Thyroid gland (tissue), 4 donors: ENCODE data around the gene P2RX2. TPM values are rescaled to one million over a fixed set of nuclear protein-coding genes. Genes with fewer than 3 reads are reported as not detected.

ENCODE experiments used
- DNase-seq, 2 donors: peaks; one replicate each; pipeline ENCODE4 v3.0.0-alpha.2; 2019
- H3K27ac ChIP-seq, 3 donors: fragments of 200-600 bp; sonication (generic); 1 replicate in 2 of 3; 2 replicates in 1 of 3; pipeline ENCODE4 v1.5.1; 2016 to 2019; ENCODE audit warnings: mild to moderate bottlenecking in 1 of 3, moderate library complexity in 1 of 3
- H3K27me3 ChIP-seq: fragments of 200-600 bp; sonication (generic); one replicate; pipeline ENCODE4 v1.5.1; 2019
- H3K36me3 ChIP-seq, 2 donors: fragments of 200-600 bp; sonication (generic); one replicate each; pipeline ENCODE4 v1.5.1; 2016 to 2019
- H3K4me1 ChIP-seq, 2 donors: fragments of 200-600 bp; sonication (generic); one replicate each; pipeline ENCODE4 v1.5.1; 2017 to 2019
- H3K4me3 ChIP-seq, 3 donors: fragments of 200-600 bp; sonication (generic); replicated peaks in 1 of 3; 1 replicate in 2 of 3; 2 replicates in 1 of 3; pipeline ENCODE4 v1.5.1; 2016; ENCODE audit warnings: mild to moderate bottlenecking in 1 of 3
- H3K9me3 ChIP-seq: fragments of 200-600 bp; sonication (generic); one replicate; pipeline ENCODE4 v1.5.1; 2017
- POLR2A ChIP-seq, 2 donors: fragments of 450-650 bp; IDR thresholded peaks; one replicate each; pipeline ENCODE4 v1.6.1; 2017; ENCODE audit warnings: antibody characterized with exemption in 2 of 2, mild to moderate bottlenecking in 2 of 2, moderate library complexity in 1 of 2
- whole genome bisulfite sequencing, 2 donors: methylation state at CpG; one replicate each; pipeline ENCODE4 v1.1.5; 2017; 5-methylcytosine and 5-hydroxymethylcytosine counted together
- intact Hi-C: fragments of 100-400 bp; cut with DNase I; formaldehyde crosslinking; loops from one replicate; pipeline ENCODE4 v1.15.1; 2023
- total RNA-seq, 4 donors: library from RNA; depleted of rRNA; stranded (reverse); fragments of >200 nt; gene quantifications; one replicate each; pipeline ENCODE4 v1.2.3, GENCODE V29; 2016
- TF ChIP-seq, protein P1 (sequence below), 6 experiments: fragments of 200-600 bp in 3 of 6; fragments of 450-650 bp in 3 of 6; sonication (generic) in 3 of 6; IDR thresholded peaks; one replicate each; pipeline ENCODE4 v1.5.1; 2016 to 2019; ENCODE audit warnings: antibody characterized with exemption in 6 of 6, mild to moderate bottlenecking in 2 of 6, inconsistent platforms in 1 of 6, moderate library complexity in 1 of 6

Gene P2RX2
- total RNA-seq, 4 donors from 2014 or later, result 0.45 TPM; not detected in 3

DNA sequence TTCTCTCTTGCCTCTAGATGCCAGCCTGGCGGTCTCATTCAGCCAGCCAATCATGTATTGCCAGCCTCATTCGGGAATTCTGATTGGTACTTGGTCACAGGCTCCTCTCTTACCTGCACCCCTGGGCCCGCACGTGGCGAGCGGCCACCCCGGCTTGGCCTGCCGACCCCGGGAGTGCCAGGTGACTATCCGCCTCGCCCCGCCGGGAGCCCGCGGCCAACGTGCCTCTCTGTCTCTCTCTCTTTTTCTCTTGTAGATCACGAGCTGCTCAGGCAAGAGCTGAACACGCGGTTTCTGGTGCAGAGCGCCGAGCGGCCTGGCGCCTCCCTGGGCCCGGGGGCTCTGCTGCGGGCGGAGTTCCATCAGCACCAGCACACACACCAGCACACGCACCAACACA lies 47.5 kb upstream of the P2RX2 start:
- intact Hi-C loops, result no loop called here
- no peak overlapping the region for H3K4me3 ChIP-seq
- H3K27ac ChIP-seq, result no peak overlapping the region
- H3K36me3 ChIP-seq, result peaks cover 8 to 20% of the 10 kb centered on the region in 2 donors
- 93 to 97% methylated on average over 23 to 27 of the region's 27 CpGs for WGBS, 2 donors
- H3K4me1 ChIP-seq, result no peaks in the 10 kb centered on the region
- H3K27me3 ChIP-seq, result no peaks in the 10 kb centered on the region
- H3K9me3 ChIP-seq, result no peaks in the 10 kb centered on the region
- DNase-seq, result no peak
- TF ChIP-seq, protein P1, sequence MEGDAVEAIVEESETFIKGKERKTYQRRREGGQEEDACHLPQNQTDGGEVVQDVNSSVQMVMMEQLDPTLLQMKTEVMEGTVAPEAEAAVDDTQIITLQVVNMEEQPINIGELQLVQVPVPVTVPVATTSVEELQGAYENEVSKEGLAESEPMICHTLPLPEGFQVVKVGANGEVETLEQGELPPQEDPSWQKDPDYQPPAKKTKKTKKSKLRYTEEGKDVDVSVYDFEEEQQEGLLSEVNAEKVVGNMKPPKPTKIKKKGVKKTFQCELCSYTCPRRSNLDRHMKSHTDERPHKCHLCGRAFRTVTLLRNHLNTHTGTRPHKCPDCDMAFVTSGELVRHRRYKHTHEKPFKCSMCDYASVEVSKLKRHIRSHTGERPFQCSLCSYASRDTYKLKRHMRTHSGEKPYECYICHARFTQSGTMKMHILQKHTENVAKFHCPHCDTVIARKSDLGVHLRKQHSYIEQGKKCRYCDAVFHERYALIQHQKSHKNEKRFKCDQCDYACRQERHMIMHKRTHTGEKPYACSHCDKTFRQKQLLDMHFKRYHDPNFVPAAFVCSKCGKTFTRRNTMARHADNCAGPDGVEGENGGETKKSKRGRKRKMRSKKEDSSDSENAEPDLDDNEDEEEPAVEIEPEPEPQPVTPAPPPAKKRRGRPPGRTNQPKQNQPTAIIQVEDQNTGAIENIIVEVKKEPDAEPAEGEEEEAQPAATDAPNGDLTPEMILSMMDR (IDR thresholded peaks at IDR 0.05), result no peak
- no peak for TF ChIP-seq POLR2A (IDR thresholded peaks at IDR 0.05)

DNA sequence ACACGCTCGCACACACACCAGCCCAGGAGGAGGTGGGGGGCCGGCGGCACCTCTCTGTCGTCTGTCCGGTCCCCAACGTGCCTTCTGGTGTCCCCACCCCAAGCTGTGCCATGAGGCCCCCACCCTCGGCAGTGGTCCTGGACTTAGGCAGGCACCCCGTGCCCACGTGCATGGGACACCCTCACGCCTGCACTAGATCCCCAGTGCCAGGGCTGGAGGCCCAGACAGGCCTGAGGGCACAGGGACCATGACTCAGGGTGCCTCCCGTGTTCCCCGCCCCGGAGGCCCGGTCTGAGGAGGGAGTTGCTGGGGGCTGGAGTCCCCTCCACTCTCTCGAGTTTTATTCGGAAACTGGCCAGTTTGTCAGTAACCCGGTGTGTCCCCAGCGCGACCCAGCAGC lies 47.0 kb upstream of the P2RX2 start:
- Histone ChIP-seq H3K4me3 (no peak overlapping the region), H3K36me3 (peaks cover 11 to 20% of the 10 kb centered on the region in 2 donors), H3K27ac (no peak overlapping the region), H3K4me1 (no peaks in the 10 kb centered on the region), H3K27me3 (no peaks in the 10 kb centered on the region), H3K9me3 (no peaks in the 10 kb centered on the region)
- DNase-seq, result no peak
- WGBS, 2 donors, result 93% methylated on average over 7 of the region's 20 CpGs; no CpG with 5 or more reads in 1 of the 2 donors
- intact Hi-C loops, result no loop called here
- TF ChIP-seq POLR2A (IDR thresholded peaks at IDR 0.05), result no peak
- TF ChIP-seq, protein P1 (IDR thresholded peaks at IDR 0.05), result no peak

DNA sequence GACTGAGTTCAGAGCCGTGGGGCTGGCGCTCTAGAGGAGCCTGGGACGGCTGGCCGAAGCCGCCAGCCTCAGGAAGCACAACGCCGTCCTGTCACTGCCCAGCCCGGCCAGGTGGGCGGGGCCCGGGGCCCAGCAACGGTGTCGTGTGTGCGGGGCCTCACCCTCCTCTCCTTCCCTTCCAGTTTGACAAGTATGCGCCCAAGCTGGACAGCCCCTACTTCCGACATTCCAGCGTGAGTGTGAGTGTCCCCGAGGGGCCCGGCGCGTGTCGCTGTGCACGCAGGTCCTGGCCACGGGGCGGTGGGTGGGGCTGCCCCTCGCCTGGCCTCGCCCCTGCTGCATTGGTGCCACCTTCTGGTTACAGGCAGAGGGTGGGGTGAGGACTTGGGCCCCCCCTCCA lies 46.5 kb upstream of the P2RX2 start:
- H3K27ac ChIP-seq, result no peak overlapping the region
- 81 to 98% methylated on average over 11 to 15 of the region's 26 CpGs for WGBS, 2 donors
- no peaks in the 10 kb centered on the region for H3K27me3 ChIP-seq
- H3K9me3 ChIP-seq, result no peaks in the 10 kb centered on the region
- intact Hi-C loops, result no loop called here
- no peak for DNase-seq
- H3K36me3 ChIP-seq, result peaks cover 16 to 20% of the 10 kb centered on the region in 2 donors
- no peak for TF ChIP-seq POLR2A (IDR thresholded peaks at IDR 0.05)
- TF ChIP-seq, protein P1 (IDR thresholded peaks at IDR 0.05), result no peak
- H3K4me3 ChIP-seq, result no peak overlapping the region
- no peaks in the 10 kb centered on the region for H3K4me1 ChIP-seq

DNA sequence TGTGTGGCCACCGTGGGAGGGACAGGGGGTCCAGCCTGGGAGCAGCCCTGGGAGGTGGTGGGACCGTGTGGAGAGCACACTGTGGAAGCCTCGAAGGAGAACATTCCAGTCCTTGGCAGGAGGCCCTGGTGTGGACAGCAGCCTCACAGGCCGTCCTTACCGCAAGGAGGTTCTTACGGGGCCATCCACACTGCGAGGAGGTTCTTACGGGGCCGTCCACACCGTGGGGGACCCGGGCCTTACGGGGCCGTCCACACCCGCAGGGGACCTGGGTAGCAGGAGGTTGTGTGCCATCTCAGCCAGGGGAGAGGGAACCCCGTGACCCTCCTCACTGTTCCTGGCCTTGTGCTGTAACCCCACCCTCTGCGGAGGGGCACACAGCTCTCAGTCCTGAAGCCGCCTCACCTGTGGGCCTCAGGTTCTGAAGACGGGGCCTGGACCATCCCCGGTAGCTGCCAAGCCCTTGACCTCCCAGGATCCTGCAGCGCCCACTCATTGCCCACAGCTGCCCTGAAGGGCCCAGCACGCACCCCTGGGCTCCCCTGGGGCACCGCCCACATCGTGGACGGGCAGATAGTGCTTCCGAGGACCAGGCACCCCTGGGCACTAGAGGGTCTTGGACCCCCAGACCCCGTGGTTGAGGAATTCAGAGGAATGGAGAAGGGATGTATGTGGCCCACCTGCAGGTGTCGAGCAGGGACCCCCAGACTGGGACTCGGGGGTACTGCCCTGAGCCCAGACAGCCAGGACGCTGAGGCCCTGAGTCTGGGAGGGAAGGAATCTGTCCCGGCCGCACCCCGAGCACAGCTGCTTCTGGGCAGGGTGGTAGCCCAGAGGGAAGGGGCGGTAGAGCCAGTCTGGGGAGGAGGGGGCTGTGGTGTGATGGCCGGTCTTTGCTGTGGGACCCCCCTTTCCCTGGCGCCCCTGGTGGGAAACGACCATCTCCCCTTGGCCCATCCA lies 45.5 kb upstream of the P2RX2 start:
- Histone ChIP-seq H3K27ac (no peak overlapping the region), H3K36me3 (peaks cover 20 to 22% of the 10 kb centered on the region in 2 donors), H3K9me3 (no peaks in the 10 kb centered on the region), H3K4me1 (no peaks in the 10 kb centered on the region), H3K27me3 (no peaks in the 10 kb centered on the region), H3K4me3 (no peak overlapping the region)
- intact Hi-C loops, result no loop called here
- DNase-seq, result no peak
- no peak for TF ChIP-seq POLR2A (IDR thresholded peaks at IDR 0.05)
- TF ChIP-seq, protein P1 (IDR thresholded peaks at IDR 0.05), result no peak
- WGBS, 2 donors, result 92 to 95% methylated on average over 14 to 32 of the region's 36 CpGs
